Measurements from ENCODE around the gene GATM. TPM values are rescaled to one million over a fixed set of nuclear protein-coding genes. Genes with fewer than 3 reads are reported as not detected.

The GATM gene
- total and polyA plus RNA-seq, 8 donors, result 5.4 to 26.3 (median 19.9) TPM

DNA sequence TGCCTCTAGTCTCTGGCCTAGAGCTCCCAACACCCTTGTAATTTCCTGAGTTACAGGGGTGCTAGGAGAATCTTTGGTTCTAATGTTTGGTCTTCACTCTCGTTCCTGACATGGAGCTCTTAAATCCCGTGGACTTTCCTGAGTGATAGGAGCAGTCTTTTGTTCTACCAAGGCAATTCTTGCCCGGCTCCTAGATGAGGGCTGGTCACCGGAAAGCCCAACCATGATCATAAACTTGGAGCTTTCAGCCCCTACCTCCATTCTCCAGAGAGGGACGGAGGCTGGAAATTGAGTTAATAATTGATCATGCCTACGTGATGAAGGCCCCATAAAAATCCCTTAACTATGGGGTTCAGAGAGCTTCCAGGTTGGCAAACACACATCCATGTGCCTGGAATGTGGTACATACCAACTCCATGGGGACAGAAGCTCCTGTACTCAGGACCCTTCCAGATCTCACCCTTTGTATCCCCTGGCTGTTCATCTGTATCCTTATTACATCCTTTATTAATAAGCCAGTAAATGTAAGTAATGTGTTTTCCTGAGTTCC, 18.8 kb upstream of the GATM start:
- no peak overlapping the region for H3K27ac ChIP-seq
- TF ChIP-seq, protein P1, sequence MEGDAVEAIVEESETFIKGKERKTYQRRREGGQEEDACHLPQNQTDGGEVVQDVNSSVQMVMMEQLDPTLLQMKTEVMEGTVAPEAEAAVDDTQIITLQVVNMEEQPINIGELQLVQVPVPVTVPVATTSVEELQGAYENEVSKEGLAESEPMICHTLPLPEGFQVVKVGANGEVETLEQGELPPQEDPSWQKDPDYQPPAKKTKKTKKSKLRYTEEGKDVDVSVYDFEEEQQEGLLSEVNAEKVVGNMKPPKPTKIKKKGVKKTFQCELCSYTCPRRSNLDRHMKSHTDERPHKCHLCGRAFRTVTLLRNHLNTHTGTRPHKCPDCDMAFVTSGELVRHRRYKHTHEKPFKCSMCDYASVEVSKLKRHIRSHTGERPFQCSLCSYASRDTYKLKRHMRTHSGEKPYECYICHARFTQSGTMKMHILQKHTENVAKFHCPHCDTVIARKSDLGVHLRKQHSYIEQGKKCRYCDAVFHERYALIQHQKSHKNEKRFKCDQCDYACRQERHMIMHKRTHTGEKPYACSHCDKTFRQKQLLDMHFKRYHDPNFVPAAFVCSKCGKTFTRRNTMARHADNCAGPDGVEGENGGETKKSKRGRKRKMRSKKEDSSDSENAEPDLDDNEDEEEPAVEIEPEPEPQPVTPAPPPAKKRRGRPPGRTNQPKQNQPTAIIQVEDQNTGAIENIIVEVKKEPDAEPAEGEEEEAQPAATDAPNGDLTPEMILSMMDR (IDR thresholded peaks at IDR 0.05), result no peak
- no peaks in the 10 kb centered on the region for H3K27me3 ChIP-seq
- DNase-seq (no peak), ATAC-seq (no peak)
- no peak overlapping the region for H3K4me3 ChIP-seq
- no peaks in the 10 kb centered on the region for H3K9me3 ChIP-seq
- peaks cover 0 to 9% of the 10 kb centered on the region in 2 donors for H3K4me1 ChIP-seq
- H3K36me3 ChIP-seq, result no peaks in the 10 kb centered on the region
- intact Hi-C loops (cut with DNase I), result loop anchor here in 1 of 2 donors (5.0 to 10.0 kb wide), 2 partner anchors 90 to 232 kb away; no protein-coding TSS in a partner anchor

DNA sequence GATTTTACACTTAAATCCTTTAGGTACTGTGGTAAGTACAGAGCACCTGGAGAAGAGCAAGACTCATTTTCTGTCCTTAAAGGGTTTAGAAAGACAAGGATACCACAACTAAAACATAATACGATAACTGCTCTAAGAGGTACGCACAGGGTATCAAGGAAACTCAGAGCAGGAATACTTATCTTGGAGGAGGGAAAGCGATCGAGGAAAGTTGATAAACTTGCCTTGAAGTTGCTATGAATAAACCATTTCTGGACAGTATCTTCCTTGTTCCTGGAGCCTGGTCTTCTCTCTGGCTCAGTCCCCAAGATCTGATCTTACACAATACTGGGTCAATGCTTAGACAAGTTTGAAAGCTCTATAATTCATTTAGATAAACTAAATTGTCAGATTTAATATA, 17.6 kb upstream of the GATM start:
- no peaks in the 10 kb centered on the region for H3K9me3 ChIP-seq
- ATAC-seq, result no peak
- no peaks in the 10 kb centered on the region for H3K27me3 ChIP-seq
- peaks cover 0 to 9% of the 10 kb centered on the region in 2 donors for H3K4me1 ChIP-seq
- H3K4me3 ChIP-seq, result no peak overlapping the region
- no peaks in the 10 kb centered on the region for H3K36me3 ChIP-seq
- no peak overlapping the region for H3K27ac ChIP-seq
- no peak for DNase-seq
- intact Hi-C loops (cut with DNase I), result loop anchor here in 1 of 2 donors (5.0 to 10.0 kb wide), 2 partner anchors 89 to 231 kb away; no protein-coding TSS in a partner anchor
- TF ChIP-seq, protein P1 (IDR thresholded peaks at IDR 0.05), result no peak

DNA sequence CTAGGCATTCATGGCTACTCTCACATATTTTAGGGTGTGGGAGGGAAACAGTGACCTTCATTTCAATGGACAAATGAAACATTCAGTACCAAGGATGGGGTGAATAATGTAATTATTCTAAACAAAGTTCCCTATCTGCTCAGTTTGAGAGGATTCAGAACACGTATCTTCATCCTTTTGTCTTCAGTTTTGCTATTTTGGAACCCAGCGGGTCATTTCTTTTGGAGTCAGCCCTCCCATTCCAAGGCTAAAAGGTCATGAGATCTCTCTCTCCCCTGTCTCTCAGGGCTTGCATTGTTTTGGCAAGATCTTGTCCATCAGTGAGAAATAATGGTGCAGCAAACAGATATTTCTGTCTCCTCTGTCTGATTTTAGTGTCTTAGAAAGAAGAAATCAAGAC, 16.3 kb upstream of the GATM start:
- Histone ChIP-seq H3K27me3 (peaks cover 0 to 4% of the 10 kb centered on the region in 2 donors), H3K27ac (no peak overlapping the region), H3K4me3 (no peak overlapping the region), H3K9me3 (no peaks in the 10 kb centered on the region), H3K4me1 (peaks cover 0 to 8% of the 10 kb centered on the region in 2 donors), H3K36me3 (no peaks in the 10 kb centered on the region)
- intact Hi-C loops (cut with DNase I), result loop anchor here in 1 of 2 donors (5.0 to 10.0 kb wide), 2 partner anchors 87 to 230 kb away; no protein-coding TSS in a partner anchor
- TF ChIP-seq, protein P1 (IDR thresholded peaks at IDR 0.05), result no peak
- no peak for ATAC-seq
- no peak for DNase-seq

DNA sequence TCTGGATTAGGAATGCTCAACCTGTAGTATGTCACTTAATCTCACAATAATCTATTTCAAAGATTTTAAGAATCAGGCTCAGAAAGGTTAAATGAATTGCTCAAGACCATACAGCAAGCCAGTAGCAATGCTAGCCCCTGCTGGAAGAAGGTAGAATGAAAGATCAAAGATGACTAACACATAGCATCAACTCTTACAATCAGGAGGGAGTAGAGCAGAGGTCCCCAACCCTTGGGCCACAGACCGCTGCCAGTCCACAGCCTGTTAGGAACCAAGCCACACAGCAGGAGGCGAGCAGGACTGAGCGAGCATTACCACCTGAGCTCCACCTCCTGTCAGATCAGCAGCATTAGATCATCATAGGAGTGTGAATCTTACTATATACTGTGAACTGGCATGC, 15.5 kb upstream of the GATM start:
- ATAC-seq, result peak; percentile 24
- no peaks in the 10 kb centered on the region for H3K9me3 ChIP-seq

DNA sequence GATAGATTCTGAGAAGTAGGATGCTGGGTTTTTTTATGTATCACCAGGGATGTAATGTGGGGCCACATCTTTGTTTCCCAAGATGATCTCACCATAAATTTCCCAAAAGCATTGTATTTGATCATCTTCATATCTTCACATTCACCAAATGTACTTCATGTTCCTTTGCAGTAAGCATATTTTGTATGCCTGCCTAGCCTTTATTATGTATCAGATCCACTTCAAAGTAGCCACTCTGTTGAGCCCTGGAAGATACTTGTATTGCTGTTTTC, 14.2 kb upstream of the GATM start:
- H3K4me3 ChIP-seq, result no peak overlapping the region
- no peaks in the 10 kb centered on the region for H3K36me3 ChIP-seq
- ATAC-seq, result no peak
- peak overlapping the region in 1 of 2 donors; percentile 13 for H3K27ac ChIP-seq
- DNase-seq, result no peak
- TF ChIP-seq, protein P1 (IDR thresholded peaks at IDR 0.05), result no peak
- H3K9me3 ChIP-seq, result no peaks in the 10 kb centered on the region
- H3K4me1 ChIP-seq, result peaks cover 0 to 8% of the 10 kb centered on the region in 2 donors
- intact Hi-C loops (cut with DNase I), result loop anchor here in 1 of 2 donors (10.0 kb wide), 1 partner anchor 228 kb away; no protein-coding TSS in a partner anchor
- peaks cover 4 to 9% of the 10 kb centered on the region in 2 donors for H3K27me3 ChIP-seq

More for the DNA sequence above, 15.5 kb upstream of the GATM start:
- TF ChIP-seq, protein P1 (IDR thresholded peaks at IDR 0.05), result no peak
- Histone ChIP-seq H3K27me3 (peaks cover 4 to 9% of the 10 kb centered on the region in 2 donors), H3K4me1 (peaks cover 0 to 8% of the 10 kb centered on the region in 2 donors), H3K36me3 (no peaks in the 10 kb centered on the region), H3K4me3 (no peak overlapping the region), H3K27ac (no peak overlapping the region)
- no peak for DNase-seq
- intact Hi-C loops (cut with DNase I), result loop anchor here in 1 of 2 donors (10.0 kb wide), 1 partner anchor 229 kb away; no protein-coding TSS in a partner anchor
